ENCODE results near the gene CACNA1I. TPM values are rescaled to one million over a fixed set of nuclear protein-coding genes. Genes with fewer than 3 reads are reported as not detected.
"Not testable (repeated sequence)": the region's sequence is repeated elsewhere in the genome, so short reads cannot be mapped to it uniquely, and the experiment has no call there.

Gene CACNA1I
- total and polyA plus RNA-seq, 2 experiments from 2014 or later = 0.42 to 2.4 TPM

DNA sequence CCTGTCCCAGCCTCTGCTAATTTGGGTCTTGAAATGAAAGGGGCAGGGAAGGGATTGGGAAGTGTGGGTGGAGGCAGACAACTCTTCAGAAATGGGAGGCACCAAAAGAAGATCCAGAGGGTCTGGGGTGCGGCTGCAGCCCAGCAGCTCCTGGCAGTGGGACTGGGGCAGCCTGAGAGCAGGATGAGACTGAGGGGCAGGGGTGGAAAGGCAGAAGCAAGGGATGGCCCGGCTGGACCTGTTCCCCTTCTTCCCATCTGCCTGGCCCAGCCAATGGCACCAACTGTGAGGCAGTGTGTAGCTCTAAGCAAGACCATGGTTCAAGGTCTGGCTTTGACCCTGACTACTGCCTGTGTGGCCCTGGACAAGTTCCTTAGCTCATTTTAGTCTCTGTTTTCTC, 162.6 kb downstream of the CACNA1I start:
- no peaks in the 10 kb centered on the region for H3K9me2 ChIP-seq (ENCODE audit: insufficient read depth)
- Mint-ChIP-seq H3K4me3 (no peak overlapping the region), H3K36me3 (ENCODE audit: low read depth) (no peaks in the 10 kb centered on the region), H3K4me1 (peaks cover 15% of the 10 kb centered on the region), H3K9me3 (no peaks in the 10 kb centered on the region), H3K27ac (no peak overlapping the region), H3K27me3 (ENCODE audit: insufficient read depth, low read depth, poor library complexity) (peaks cover 4% of the 10 kb centered on the region)
- no peaks in the 10 kb centered on the region for H4K20me1 ChIP-seq (replicated peaks; ENCODE audit: insufficient read depth)
- H3K27ac ChIP-seq (ENCODE audit: low read depth) = no peak overlapping the region
- H3K27me3 ChIP-seq (ENCODE audit: insufficient read depth) = no peaks in the 10 kb centered on the region
- H3K4me1 ChIP-seq (ENCODE audit: insufficient read depth) = peaks cover 4% of the 10 kb centered on the region
- no peaks in the 10 kb centered on the region for H3K79me2 ChIP-seq (replicated peaks; ENCODE audit: insufficient read depth)
- H2AFZ ChIP-seq = no peak overlapping the region
- no peak for DNase-seq (ENCODE audit: low spot score)
- no peak overlapping the region for H3K4me2 ChIP-seq
- H3K36me3 ChIP-seq (ENCODE audit: insufficient read depth) = no peaks in the 10 kb centered on the region
- H3F3A ChIP-seq (replicated peaks; ENCODE audit: low read depth) = no peaks in the 10 kb centered on the region
- ATAC-seq = no peak
- TF ChIP-seq CTCF (conservative IDR thresholded peaks at IDR 0.05; ENCODE audit: low read depth in 2 of 2) (no peak), CREB1 (CRISPR knock-in tag; IDR thresholded peaks at IDR 0.05; ENCODE audit: low read depth) (no peak), JUNB (IDR thresholded peaks at IDR 0.05; ENCODE audit: unreplicated experiment) (no peak), STAT1 (IDR thresholded peaks at IDR 0.05; ENCODE audit: unreplicated experiment) (no peak), EZH2 (IDR thresholded peaks at IDR 0.05; ENCODE audit: low read depth, unreplicated experiment) (no peak), ZNF331 (CRISPR knock-in tag; IDR thresholded peaks at IDR 0.05; ENCODE audit: low read depth) (no peak), NANOG (IDR thresholded peaks at IDR 0.05; ENCODE audit: borderline replicate concordance) (no peak)
- TF ChIP-seq, protein P1, sequence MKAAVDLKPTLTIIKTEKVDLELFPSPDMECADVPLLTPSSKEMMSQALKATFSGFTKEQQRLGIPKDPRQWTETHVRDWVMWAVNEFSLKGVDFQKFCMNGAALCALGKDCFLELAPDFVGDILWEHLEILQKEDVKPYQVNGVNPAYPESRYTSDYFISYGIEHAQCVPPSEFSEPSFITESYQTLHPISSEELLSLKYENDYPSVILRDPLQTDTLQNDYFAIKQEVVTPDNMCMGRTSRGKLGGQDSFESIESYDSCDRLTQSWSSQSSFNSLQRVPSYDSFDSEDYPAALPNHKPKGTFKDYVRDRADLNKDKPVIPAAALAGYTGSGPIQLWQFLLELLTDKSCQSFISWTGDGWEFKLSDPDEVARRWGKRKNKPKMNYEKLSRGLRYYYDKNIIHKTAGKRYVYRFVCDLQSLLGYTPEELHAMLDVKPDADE (IDR thresholded peaks at IDR 0.05) = no peak
- TF ChIP-seq, protein P2, sequence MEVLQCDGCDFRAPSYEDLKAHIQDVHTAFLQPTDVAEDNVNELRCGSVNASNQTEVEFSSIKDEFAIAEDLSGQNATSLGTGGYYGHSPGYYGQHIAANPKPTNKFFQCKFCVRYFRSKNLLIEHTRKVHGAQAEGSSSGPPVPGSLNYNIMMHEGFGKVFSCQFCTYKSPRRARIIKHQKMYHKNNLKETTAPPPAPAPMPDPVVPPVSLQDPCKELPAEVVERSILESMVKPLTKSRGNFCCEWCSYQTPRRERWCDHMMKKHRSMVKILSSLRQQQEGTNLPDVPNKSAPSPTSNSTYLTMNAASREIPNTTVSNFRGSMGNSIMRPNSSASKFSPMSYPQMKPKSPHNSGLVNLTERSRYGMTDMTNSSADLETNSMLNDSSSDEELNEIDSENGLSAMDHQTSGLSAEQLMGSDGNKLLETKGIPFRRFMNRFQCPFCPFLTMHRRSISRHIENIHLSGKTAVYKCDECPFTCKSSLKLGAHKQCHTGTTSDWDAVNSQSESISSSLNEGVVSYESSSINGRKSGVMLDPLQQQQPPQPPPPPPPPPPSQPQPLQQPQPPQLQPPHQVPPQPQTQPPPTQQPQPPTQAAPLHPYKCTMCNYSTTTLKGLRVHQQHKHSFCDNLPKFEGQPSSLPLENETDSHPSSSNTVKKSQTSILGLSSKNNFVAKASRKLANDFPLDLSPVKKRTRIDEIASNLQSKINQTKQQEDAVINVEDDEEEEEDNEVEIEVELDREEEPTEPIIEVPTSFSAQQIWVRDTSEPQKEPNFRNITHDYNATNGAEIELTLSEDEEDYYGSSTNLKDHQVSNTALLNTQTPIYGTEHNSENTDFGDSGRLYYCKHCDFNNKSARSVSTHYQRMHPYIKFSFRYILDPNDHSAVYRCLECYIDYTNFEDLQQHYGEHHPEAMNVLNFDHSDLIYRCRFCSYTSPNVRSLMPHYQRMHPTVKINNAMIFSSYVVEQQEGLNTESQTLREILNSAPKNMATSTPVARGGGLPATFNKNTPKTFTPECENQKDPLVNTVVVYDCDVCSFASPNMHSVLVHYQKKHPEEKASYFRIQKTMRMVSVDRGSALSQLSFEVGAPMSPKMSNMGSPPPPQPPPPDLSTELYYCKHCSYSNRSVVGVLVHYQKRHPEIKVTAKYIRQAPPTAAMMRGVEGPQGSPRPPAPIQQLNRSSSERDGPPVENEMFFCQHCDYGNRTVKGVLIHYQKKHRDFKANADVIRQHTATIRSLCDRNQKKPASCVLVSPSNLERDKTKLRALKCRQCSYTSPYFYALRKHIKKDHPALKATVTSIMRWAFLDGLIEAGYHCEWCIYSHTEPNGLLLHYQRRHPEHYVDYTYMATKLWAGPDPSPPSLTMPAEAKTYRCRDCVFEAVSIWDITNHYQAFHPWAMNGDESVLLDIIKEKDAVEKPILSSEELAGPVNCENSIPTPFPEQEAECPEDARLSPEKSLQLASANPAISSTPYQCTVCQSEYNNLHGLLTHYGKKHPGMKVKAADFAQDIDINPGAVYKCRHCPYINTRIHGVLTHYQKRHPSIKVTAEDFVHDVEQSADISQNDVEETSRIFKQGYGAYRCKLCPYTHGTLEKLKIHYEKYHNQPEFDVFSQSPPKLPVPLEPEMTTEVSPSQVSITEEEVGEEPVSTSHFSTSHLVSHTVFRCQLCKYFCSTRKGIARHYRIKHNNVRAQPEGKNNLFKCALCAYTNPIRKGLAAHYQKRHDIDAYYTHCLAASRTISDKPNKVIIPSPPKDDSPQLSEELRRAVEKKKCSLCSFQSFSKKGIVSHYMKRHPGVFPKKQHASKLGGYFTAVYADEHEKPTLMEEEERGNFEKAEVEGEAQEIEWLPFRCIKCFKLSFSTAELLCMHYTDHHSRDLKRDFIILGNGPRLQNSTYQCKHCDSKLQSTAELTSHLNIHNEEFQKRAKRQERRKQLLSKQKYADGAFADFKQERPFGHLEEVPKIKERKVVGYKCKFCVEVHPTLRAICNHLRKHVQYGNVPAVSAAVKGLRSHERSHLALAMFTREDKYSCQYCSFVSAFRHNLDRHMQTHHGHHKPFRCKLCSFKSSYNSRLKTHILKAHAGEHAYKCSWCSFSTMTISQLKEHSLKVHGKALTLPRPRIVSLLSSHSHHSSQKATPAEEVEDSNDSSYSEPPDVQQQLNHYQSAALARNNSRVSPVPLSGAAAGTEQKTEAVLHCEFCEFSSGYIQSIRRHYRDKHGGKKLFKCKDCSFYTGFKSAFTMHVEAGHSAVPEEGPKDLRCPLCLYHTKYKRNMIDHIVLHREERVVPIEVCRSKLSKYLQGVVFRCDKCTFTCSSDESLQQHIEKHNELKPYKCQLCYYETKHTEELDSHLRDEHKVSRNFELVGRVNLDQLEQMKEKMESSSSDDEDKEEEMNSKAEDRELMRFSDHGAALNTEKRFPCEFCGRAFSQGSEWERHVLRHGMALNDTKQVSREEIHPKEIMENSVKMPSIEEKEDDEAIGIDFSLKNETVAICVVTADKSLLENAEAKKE (CRISPR knock-in tag; IDR thresholded peaks at IDR 0.05) = no peak
- H3K4me3 ChIP-seq = no peak overlapping the region

DNA sequence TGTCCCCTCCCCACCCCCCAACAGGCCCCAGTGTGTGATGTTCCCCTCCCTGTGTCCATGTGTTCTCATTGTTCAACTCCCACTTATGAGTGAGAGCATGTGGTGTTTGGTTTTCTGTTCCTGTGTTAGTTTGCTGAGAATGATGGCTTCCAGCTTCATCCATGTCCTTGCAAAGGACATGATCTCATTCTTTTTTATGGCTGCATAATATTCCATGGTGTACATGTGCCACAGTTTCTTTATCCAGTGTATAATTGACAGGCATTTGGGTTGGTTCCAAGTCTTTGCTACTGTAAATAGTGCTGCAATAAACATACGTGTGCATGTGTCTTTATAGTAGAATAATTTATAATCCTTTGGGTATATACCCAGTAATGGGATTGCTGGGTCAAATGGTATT, 163.5 kb downstream of the CACNA1I start:
- not testable (repeated sequence) for H3K27me3 Mint-ChIP-seq (ENCODE audit: insufficient read depth, low read depth, poor library complexity); H3K36me3 ChIP-seq (ENCODE audit: insufficient read depth); H2AFZ ChIP-seq; H3F3A ChIP-seq (replicated peaks; ENCODE audit: low read depth); H3K36me3 Mint-ChIP-seq (ENCODE audit: low read depth); H3K27me3 ChIP-seq (ENCODE audit: insufficient read depth); H3K27ac ChIP-seq (ENCODE audit: low read depth); H3K27ac Mint-ChIP-seq; H3K4me1 ChIP-seq (ENCODE audit: insufficient read depth); H3K9me3 Mint-ChIP-seq; H3K4me3 Mint-ChIP-seq; H4K20me1 ChIP-seq (replicated peaks; ENCODE audit: insufficient read depth); H3K4me3 ChIP-seq; H3K4me2 ChIP-seq; ATAC-seq; DNase-seq (ENCODE audit: low spot score); H3K79me2 ChIP-seq (replicated peaks; ENCODE audit: insufficient read depth); H3K9me2 ChIP-seq (ENCODE audit: insufficient read depth)
- H3K4me1 Mint-ChIP-seq = peaks cover 15% of the 10 kb centered on the region

Data from GM23338 (cell line).